IMR-90 (cell line): ENCODE results near the gene TIMM13.

Experiments used
- BHLHE40 ChIP-seq: fragments of 150-350 bp; IDR thresholded peaks from 2 replicates; pipeline ENCODE4 v1.6.1; 2016; ENCODE audit warnings: mild to moderate bottlenecking, low read depth, low read length
- CEBPB ChIP-seq: IDR thresholded peaks from 2 replicates; pipeline ENCODE4 v1.6.1; 2012; ENCODE audit warnings: low read depth, low read length, improper control_type of control experiment
- CTCF ChIP-seq: conservative IDR thresholded peaks from 2 replicates; pipeline ENCODE4 v1.5.1; 2012; ENCODE audit warnings: mild to moderate bottlenecking, low read depth, low read length, improper control_type of control experiment
- ELK1 ChIP-seq: fragments of 150-350 bp; IDR thresholded peaks from 2 replicates; pipeline ENCODE4 v1.6.1; 2016; ENCODE audit warnings: low read depth, mild to moderate bottlenecking, low read length, moderate library complexity, borderline replicate concordance
- FOS ChIP-seq: fragments of 150-350 bp; IDR thresholded peaks from 2 replicates; pipeline ENCODE4 v1.6.1; 2016; ENCODE audit warnings: low read depth, low read length
- MXI1 ChIP-seq: IDR thresholded peaks from 2 replicates; pipeline ENCODE4 v1.6.1; 2012; ENCODE audit warnings: low read depth, mild to moderate bottlenecking, low read length, moderate library complexity, borderline replicate concordance
- NFE2L2 ChIP-seq: fragments of 150-350 bp; IDR thresholded peaks from 2 replicates; pipeline ENCODE4 v1.6.1; 2016; ENCODE audit warnings: low read depth, mild to moderate bottlenecking, low read length
- POLR2A ChIP-seq: IDR thresholded peaks from 2 replicates; pipeline ENCODE4 v1.6.1; 2012; ENCODE audit warnings: mild to moderate bottlenecking, low read depth, low read length
- RFX5 ChIP-seq: IDR thresholded peaks from 2 replicates; pipeline ENCODE4 v1.8.0; 2012; ENCODE audit warnings: low read depth, mild to moderate bottlenecking, low read length, moderate library complexity
- SMC3 ChIP-seq: fragments of 150-350 bp; IDR thresholded peaks from 2 replicates; pipeline ENCODE4 v1.6.1; 2016; ENCODE audit warnings: low read depth, mild to moderate bottlenecking, antibody characterized with exemption, low read length, moderate library complexity
- USF2 ChIP-seq: fragments of 150-350 bp; IDR thresholded peaks from 2 replicates; pipeline ENCODE4 v1.6.1; 2017; ENCODE audit warnings: mild to moderate bottlenecking, antibody characterized with exemption, low read length, low read depth

- TF ChIP-seq CEBPB, result no peak
- no peak; the same call in 1 of the 2 replicates for TF ChIP-seq USF2
- peak; percentile 2; the same call in 1 of the 2 replicates for TF ChIP-seq POLR2A
- no peak for TF ChIP-seq CTCF
- no peak for TF ChIP-seq RFX5
- TF ChIP-seq SMC3, result no peak
- no peak for TF ChIP-seq NFE2L2
- TF ChIP-seq FOS, result no peak
- TF ChIP-seq MXI1, result no peak
- no peak for TF ChIP-seq ELK1
- TF ChIP-seq BHLHE40, result no peak
Observed at GRCh38 chr19:2476451-2477140, 49.2 kb upstream of the TIMM13 start.
